ENCODE results near the gene RAB11FIP2. TPM values are rescaled to one million over a fixed set of nuclear protein-coding genes. Genes with fewer than 3 reads are reported as not detected.

Gene RAB11FIP2
- total RNA-seq, 1 donor from 2014 or later: 22.7 TPM

DNA sequence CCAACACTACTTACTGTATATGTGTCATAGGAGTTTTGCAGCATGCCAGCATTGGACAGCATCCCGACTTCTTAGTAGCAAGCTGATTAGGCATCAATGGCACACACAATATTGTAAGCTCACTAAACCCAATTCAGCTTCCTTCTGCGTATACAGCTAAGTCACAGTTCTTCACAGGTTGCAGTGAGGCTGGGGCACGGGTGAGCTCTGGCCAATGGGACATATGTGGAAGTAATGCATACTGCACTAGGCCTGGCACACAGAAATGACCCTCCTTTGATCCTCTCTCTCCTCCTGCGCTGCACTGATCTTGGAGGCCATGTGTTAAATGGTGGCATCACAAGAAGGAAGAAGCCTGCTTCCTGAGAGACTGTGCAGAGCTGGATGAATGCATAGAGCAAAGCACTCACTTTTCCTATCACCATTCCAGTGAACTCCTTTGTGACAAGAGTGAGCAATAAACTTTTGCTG, 11.9 kb downstream of the RAB11FIP2 start:
- H3K4me3 ChIP-seq (ENCODE audit: low read depth, low read length): no peak overlapping the region
- TF ChIP-seq, protein P1, sequence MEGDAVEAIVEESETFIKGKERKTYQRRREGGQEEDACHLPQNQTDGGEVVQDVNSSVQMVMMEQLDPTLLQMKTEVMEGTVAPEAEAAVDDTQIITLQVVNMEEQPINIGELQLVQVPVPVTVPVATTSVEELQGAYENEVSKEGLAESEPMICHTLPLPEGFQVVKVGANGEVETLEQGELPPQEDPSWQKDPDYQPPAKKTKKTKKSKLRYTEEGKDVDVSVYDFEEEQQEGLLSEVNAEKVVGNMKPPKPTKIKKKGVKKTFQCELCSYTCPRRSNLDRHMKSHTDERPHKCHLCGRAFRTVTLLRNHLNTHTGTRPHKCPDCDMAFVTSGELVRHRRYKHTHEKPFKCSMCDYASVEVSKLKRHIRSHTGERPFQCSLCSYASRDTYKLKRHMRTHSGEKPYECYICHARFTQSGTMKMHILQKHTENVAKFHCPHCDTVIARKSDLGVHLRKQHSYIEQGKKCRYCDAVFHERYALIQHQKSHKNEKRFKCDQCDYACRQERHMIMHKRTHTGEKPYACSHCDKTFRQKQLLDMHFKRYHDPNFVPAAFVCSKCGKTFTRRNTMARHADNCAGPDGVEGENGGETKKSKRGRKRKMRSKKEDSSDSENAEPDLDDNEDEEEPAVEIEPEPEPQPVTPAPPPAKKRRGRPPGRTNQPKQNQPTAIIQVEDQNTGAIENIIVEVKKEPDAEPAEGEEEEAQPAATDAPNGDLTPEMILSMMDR (IDR thresholded peaks at IDR 0.05; ENCODE audit: insufficient read depth, low read length, poor library complexity, severe bottlenecking): no peak
- DNase-seq (ENCODE audit: low read depth): no peak
- H3K36me3 ChIP-seq (ENCODE audit: control insufficient read depth, insufficient read depth, low read length): no peaks in the 10 kb centered on the region
- no peaks in the 10 kb centered on the region for H3K27me3 ChIP-seq (ENCODE audit: control insufficient read depth, insufficient read depth, low read length)

DNA sequence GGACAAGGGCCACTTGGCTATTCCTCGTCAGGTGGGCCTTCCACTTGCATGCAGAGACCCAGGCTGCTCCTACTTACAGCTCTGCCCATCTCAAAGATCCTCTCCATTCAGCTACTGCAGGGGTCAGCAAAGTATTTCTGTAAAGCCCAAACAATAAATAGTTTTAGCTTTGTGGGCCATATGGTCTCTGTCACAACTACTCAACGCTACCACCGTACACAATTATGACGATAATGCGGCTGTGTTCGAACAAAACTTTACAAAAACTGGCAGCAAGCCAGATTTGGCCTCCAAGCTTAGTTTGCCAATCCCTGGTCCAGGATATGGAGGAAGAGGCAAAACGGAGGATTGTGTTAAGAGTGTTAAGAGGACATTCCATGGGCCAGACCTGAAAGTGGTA, 12.8 kb downstream of the RAB11FIP2 start:
- TF ChIP-seq, protein P1 (IDR thresholded peaks at IDR 0.05; ENCODE audit: insufficient read depth, low read length, poor library complexity, severe bottlenecking): no peak
- DNase-seq (ENCODE audit: low read depth): no peak
- Histone ChIP-seq H3K4me3 (ENCODE audit: low read depth, low read length) (no peak overlapping the region), H3K27me3 (ENCODE audit: control insufficient read depth, insufficient read depth, low read length) (no peaks in the 10 kb centered on the region), H3K36me3 (ENCODE audit: control insufficient read depth, insufficient read depth, low read length) (no peaks in the 10 kb centered on the region)

GRCh38 chr10:118032564-118032963, 14.2 kb downstream of the RAB11FIP2 start:
- no peak overlapping the region for H3K4me3 ChIP-seq (ENCODE audit: low read depth, low read length)

DNA sequence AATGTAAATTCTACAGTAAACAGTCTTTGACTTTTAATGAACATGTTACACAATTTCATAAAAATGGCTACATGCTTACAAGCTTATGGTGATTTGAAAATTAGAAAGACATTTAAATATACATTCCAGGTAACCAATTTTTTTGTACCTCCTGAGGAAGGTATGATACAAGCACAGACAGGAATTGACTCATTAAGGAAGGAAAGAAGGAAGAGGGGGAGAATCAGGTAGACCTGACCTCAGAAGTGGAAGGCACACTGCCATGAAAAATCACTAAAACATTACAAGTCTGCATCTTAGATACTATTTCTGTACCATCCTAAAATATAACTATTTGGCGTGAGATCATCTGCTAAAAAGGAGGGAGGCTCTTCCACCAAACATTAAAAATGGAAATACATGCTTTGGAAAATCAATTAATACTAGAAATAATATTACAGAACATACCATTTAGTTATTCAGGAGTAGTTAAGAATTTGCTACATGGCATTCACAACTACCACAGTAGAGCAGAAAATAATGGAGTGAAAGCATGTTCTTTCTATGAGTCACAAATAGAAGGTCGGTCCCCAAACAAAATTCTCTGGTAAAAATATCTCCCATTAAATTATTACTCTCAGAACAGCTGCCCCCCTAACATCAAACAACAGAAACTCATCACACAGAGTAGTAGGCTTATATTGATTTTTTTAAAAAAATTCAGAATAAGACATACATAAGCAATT, 15.2 kb downstream of the RAB11FIP2 start:
- DNase-seq (ENCODE audit: low read depth): no peak
- TF ChIP-seq, protein P1 (IDR thresholded peaks at IDR 0.05; ENCODE audit: insufficient read depth, low read length, poor library complexity, severe bottlenecking): no peak
- Histone ChIP-seq H3K36me3 (ENCODE audit: control insufficient read depth, insufficient read depth, low read length) (no peaks in the 10 kb centered on the region), H3K4me3 (ENCODE audit: low read depth, low read length) (no peak overlapping the region), H3K27me3 (ENCODE audit: control insufficient read depth, insufficient read depth, low read length) (no peaks in the 10 kb centered on the region)

More at GRCh38 chr10:118032564-118032963, 14.2 kb downstream of the RAB11FIP2 start:
- no peak for DNase-seq (ENCODE audit: low read depth)
- TF ChIP-seq, protein P1 (IDR thresholded peaks at IDR 0.05; ENCODE audit: insufficient read depth, low read length, poor library complexity, severe bottlenecking): no peak
- H3K27me3 ChIP-seq (ENCODE audit: control insufficient read depth, insufficient read depth, low read length): no peaks in the 10 kb centered on the region
- H3K36me3 ChIP-seq (ENCODE audit: control insufficient read depth, insufficient read depth, low read length): no peaks in the 10 kb centered on the region

- TF ChIP-seq, protein P1 (IDR thresholded peaks at IDR 0.05; ENCODE audit: insufficient read depth, low read length, poor library complexity, severe bottlenecking): no peak
- Histone ChIP-seq H3K4me3 (ENCODE audit: low read depth, low read length) (no peak overlapping the region), H3K27me3 (ENCODE audit: control insufficient read depth, insufficient read depth, low read length) (no peaks in the 10 kb centered on the region), H3K36me3 (ENCODE audit: control insufficient read depth, insufficient read depth, low read length) (no peaks in the 10 kb centered on the region)
- no peak for DNase-seq (ENCODE audit: low read depth)
Observed at GRCh38 chr10:118028619-118029018, 18.1 kb downstream of the RAB11FIP2 start.

- H3K27me3 ChIP-seq (ENCODE audit: control insufficient read depth, insufficient read depth, low read length): no peaks in the 10 kb centered on the region
- no peak for DNase-seq (ENCODE audit: low read depth)
- H3K36me3 ChIP-seq (ENCODE audit: control insufficient read depth, insufficient read depth, low read length): no peaks in the 10 kb centered on the region
- TF ChIP-seq, protein P1 (IDR thresholded peaks at IDR 0.05; ENCODE audit: insufficient read depth, low read length, poor library complexity, severe bottlenecking): no peak
- H3K4me3 ChIP-seq (ENCODE audit: low read depth, low read length): no peak overlapping the region
Observed at GRCh38 chr10:118027397-118027796, 19.3 kb downstream of the RAB11FIP2 start.

Data from kidney epithelial cell (primary cell).